HG02763 (cell line): ENCODE measurements around the gene DMRTC2.

ENCODE experiments used
- ATAC-seq: cut with Tn5 transposase; IDR thresholded peaks from one replicate; pipeline ENCODE4 v1.9.1; 2021; ENCODE audit warnings: mild to moderate bottlenecking, moderate library complexity; ENCODE audit not compliant: unreplicated experiment

DMRTC2 gene

DNA sequence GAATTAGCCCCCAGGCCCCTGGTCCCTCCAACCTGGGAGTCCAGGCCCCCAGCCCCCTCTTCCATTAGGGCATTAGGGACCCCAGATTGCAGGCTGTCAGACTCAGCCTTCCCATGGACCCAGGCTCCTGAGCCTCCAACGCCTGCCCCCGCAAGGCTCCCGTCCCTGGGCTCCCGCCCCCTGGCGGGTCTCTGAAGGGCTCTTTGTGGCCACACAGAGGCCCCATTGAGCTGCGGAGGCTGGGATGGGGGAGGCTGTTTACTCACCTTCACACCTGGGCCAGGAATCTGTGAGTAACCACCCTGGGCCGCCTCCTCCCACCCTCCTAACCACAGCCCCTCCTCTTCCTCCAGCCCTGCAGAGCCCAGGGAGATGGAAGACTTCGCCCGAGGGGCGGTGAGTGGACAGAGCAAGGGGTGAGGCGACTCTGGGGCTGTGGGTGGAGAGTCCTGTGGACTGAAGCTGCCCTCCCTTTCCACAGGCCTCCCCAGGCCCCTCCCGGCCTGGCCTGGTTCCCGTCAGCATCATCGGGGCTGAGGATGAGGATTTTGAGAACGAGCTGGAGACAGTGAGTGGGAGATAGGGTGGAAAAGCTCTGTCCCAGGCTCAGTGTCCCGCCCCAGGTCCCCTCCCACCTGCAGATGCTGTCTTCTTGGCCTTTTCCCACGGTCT, 43.0 kb downstream of the DMRTC2 start:
- ATAC-seq, result no peak

DNA sequence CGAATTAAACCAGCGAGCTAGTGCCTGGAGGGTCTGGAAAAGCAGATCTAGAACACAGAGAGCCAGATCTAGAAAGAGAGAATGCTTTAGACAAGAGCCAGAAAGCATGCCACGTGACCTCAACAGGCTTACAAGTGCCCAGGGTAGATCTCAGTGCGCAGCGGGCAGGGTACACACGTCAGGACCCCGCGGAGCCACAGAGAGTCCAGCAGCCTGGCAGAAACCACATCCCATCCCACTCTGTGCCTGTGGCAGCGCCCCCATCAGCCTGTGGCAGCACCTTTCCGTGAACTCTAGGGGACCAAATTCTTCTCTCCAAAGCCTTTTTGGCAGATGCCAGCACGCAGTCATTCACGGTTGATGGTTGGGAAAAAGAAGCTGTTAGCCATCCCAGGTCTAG, 44.1 kb downstream of the DMRTC2 start:
- no peak for ATAC-seq

DNA sequence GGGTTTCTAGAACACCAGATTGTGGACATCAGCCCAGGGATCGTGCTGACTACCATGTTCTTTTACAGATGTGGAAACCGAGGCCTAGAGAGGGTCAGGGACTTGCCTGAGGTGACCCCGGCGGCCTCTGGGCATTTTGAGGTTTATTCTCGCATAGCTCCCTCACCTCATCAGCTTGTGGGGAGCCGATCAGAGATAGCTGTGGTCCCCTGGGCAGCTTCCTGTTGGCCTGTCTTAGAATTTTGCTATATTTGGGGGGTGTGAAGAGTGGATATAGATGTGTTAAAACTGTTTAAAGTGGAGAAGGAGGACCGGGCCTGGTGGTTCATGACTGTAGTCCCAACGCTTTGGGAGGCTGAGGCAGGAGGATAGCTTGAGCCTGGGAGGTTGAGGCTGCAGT, 45.1 kb downstream of the DMRTC2 start:
- no peak for ATAC-seq

DNA sequence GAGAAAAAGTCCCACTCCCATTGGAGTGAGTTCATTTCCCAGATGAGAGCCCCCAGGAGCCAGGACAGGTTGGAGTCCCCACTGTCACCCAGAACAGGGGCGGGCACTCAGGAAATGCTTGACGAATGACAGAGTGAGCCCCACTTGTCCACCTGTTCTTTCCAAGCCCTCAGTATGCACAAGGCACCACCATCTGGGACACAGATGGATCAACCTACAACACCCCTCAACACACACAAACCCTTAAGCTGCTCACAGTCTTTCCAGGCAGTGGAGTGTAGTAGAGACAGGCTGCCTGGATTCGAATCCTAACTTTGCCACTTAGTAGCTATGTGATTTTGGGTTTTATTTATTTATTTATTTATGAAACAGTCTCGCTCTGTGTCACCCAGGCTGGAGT, 46.1 kb downstream of the DMRTC2 start:
- no peak for ATAC-seq

DNA sequence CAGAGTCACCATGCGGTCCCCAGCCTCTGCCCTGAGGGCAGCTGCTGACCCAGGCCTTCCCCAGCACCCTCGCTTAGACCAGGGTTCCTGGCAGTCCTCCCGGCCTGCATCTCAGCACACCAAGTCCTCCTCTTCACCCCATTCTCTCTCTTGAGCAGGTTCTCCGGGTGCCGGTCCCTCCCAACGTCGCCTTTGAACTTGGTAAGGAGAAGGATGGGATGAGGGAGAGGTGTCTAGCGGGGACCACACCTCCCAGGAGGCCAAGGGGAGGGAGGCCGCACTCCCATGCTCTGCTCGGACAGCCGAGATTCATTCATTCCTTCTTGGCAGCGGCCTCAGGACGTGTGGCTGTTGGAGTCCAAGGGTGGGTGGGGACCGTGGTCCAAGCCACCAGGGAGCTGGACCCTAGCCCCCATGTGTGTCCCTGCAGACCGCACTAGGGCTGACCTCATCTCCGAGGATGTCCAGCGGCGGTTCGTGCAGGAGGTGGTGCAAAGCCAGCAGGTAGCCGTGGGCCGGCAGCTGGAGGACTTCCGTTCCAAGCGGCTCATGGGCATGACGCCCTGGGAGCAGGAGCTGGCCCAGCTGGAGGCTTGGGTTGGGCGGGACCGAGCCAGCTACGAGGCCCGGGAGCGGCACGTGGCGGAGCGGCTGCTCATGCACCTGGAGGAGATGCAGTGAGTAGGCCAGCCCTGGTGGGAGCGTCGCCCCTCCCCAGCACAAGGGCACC, 47.5 kb downstream of the DMRTC2 start:
- no peak for ATAC-seq

DNA sequence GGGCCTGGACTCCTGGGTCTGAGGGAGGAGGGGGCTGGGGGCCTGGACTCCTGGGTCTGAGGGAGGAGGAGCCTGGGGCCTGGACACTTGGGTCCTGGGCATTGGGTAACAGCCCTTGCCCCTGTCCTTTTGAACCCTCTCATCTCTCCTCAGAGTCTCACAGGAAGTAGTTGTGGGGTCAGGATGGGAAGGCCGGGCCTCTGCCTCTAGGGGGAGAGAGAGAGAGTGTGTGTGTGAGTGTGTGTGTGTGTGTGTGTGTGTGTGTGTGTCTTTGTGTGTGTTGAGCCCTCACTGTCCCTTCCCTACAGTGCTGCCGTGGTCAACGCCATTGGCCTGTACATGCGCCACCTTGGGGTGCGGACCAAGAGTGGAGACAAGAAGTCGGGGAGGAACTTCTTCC, 49.1 kb downstream of the DMRTC2 start:
- ATAC-seq, result no peak

DNA sequence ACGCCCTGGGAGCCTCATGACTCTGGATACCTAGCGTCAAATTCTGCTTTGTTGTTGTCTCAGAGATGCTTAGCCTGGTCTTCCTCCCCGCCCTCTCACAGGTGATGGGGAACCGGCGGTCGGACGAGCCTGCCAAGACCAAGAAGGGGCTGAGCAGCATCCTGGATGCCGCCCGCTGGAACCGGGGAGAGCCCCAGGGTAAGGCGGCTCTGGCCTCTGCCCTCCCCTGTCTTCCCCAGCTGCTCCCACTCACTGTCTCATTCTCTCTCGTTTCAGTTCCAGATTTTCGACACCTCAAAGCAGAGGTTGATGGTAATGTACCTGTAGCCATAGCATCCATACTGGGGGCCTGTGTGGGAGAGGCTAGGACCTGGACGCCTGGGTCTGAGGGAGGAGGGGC, 49.5 kb downstream of the DMRTC2 start:
- no peak for ATAC-seq

DNA sequence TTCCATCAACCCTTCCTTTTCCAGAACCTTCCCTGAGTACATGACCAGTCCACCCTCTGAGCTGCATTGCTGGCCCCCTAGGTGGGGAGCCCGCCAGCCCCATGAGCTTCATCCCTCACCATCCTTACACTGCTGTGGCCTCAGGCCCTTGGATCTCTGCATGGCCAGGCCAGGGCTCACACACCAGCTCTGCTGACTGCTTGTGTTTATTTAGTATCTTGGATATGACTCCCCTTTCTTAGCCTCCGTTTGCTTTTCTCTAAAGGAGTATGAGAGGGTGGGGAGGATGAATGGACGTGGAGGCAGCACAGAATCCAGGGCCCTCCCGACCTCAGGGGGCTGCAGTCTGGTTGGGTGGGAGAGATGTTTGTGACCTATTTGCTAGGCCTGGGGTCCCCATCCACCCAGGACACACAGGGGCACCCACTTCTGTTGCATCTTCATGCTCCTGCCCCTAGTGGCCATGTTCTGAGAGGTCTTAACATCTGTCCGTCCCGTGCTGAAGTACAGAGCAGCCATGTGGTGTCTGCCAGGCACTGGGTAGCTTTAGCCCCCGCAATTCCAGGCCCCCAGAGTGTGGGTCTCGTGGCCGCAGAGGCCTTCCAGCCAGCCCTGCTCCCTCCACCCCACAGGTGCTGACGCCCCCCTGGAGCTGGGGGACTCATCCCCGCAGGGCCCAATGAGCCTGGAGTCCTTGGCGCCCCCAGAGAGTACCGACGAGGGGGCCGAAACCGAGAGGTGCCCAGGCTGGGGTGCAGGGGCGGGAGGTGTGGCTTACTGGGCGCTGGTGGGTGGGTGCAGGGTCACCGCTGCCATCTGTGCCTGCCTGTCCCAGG, 51.1 kb downstream of the DMRTC2 start:
- no peak for ATAC-seq

DNA sequence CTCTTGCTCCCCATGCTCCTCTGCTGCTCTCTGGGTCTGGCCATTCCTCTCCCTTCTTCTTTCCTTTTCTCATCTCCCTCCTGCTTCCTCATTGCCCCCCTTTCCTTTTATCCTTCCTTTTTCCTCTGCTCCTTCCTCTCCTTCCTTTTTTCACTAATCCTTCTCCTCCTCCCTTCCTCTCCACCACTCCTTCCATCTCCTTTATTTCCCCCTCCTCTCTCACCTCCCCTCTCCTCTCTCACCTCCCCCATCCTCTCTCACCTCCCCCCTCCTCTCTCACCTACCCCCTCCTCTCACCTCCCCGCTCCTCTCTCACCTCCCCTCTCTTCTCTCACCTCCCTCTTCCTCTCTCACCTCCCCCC, 51.7 kb downstream of the DMRTC2 start:
- no peak for ATAC-seq

DNA sequence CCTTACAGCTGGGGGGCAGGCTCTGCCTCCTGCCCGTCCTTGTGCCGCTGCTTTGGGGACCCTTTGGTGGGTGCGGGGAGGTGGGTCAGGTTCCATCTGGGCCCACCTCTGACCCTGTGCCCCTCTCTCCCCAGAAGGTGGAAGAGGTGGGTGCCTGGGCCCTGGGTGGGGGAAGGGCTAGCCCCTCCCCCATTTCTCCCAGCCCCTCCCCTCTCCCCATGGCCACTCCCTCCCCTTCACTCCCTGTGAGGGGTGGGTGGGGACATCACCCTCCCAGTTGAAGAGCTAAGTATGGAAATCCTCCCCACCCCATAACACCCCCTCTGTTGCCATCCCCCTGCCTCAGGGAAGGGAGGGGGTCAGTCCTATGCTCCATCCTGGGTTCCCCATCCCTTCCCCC, 52.3 kb downstream of the DMRTC2 start:
- no peak for ATAC-seq

DNA sequence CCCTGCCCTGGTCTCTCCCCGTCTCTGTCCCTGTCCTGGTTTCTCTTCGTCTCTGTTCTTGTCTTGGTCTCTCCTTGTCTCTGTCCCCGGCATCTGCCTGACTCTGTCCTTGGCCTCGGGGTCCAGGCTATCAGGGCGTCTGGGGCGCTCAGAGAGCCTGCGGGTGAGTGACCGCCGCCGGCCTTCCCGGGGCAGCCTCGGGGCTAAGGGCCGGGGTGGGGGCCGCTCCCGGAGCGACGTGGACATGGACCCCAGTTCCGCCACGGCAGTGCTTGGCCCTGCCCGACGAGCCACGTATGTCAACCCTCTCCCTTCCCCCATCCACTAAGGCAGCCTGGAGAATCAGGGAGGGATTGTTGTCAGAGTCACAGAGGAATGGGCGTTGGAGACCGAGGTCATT, 53.0 kb downstream of the DMRTC2 start:
- no peak for ATAC-seq

DNA sequence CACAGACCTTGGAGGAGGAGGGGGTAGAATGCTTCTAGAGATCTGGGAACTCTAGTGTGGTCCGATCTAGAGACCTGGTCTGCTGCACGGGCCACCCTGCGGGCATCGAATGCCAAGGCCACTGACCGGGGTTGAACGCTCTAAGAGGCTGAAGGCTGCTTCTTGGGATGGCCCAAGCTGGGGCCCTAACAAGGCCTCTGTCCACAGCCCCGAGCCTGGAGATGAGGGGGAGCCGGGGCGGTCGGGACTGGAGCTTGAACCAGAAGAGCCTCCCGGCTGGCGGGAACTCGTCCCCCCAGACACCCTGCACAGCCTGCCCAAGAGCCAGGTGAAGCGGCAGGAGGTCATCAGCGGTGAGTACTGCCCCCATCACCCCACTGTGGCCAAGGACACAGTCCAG, 53.4 kb downstream of the DMRTC2 start:
- ATAC-seq, result no peak
